Umbilical cord (tissue), 2 donors: ENCODE data around the gene NAA60. TPM values are rescaled to one million over a fixed set of nuclear protein-coding genes. Genes with fewer than 3 reads are reported as not detected.
"Not testable (repeated sequence)": the region's sequence is repeated elsewhere in the genome, so short reads cannot be mapped to it uniquely, and the experiment has no call there.

Experiments used
- DNase-seq: peaks from one replicate; pipeline ENCODE4 v3.0.0-alpha.2; 2015; ENCODE audit warnings: low spot score
- total RNA-seq: library from RNA; depleted of rRNA; stranded (reverse); fragments of >200 nt; gene quantifications from one replicate; pipeline ENCODE4 v1.2.3, GENCODE V29; 2014; ENCODE audit warnings: low replicate concordance; ENCODE audit not compliant: insufficient read depth

Gene NAA60
- total RNA-seq, 1 donor from 2014 or later, result 41.9 TPM

DNA sequence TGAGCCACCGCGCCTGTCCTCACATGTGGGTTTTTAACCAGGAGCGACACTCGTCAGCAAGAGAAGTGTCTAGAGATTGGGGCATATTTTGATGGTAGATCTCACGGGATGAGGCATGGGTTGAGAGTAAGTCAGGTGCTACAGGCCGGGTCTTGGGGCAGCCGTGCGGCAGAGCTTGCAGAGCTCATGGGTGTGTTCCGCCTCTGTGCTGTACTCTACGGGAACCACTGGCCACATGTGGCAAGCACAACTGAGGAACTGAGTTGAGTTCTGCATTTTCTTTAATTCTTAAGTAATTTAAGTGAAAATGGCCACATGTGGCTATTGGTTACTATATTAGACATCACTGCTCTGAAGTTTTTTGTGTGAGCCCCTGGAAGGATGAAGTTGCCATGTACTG is 66.9 kb downstream of the NAA60 start:
- DNase-seq, result no peak

DNA sequence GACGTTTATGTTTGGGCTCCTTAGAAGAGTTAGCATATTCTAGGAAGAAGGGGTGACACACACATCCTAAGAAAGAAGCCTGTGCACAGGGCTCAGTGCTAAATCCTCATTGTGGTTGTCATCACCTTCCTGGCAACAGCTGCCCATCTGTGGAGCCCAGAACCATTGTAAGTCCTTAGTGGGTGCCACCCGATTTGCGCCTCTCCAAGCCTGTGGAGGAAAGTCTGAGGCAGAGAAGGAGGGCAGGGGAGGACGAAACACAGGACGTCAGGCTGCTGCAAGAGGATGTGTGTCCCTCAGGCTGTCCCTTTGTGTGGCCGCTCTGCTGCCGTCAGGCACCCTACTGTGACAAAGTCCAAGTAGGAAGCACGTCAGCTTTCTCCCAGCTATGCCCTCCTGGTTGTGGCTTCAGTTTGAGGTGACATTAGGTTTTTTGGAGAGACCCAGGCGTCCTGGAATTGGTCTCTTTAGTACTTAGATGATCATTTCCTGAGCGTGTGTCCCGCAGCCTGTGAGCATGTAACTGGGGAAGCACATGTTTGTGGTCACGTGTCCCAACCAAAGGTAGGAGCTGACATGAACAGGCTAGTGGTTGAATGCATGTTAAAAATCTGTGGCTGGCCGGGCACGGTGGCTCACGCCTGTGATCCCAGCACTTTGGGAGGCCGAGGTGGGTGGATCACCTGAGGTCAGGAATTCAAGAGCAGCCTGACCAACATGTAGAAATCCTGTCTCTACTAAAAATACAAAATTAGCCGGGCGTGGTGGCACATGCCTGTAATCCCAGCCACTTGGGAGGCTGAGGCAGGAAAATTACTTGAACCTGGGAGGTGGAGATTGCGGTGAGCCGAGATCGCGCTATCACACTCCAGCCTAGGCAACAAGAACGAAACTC is 68.1 kb downstream of the NAA60 start:
- no peak for DNase-seq

DNA sequence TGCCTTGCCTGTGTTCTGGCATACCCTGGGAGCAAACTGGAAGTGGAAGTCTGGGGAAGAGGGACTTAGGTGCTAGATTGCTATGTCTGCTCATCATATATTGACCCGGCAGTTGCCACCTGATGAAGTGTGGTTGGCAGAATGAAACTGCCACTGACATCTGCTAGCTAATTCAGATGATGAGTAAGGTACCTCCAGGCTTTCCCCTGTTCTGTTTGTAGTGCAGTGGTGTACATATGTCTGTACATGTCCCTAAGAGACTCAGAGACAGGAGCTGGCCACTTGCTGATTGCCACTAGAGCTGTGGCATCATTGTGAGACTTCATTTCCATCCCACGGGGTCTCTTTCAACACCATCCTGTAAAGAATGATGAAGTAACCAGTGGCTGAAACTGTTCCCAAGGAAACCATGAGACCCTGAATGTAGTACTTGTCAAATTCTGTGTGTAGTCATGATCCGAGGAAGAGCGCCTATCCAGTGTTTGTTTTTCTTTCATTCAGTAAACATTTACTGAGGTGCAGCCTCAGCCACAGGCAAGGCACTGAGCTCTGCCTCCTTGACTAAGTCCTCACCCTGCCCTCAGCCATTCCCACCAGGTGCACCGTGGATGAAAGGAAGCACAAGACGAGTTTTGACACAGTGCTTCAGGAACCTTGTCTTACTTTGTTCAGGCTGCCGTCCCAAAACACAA is 70.6 kb downstream of the NAA60 start:
- DNase-seq, result no peak

DNA sequence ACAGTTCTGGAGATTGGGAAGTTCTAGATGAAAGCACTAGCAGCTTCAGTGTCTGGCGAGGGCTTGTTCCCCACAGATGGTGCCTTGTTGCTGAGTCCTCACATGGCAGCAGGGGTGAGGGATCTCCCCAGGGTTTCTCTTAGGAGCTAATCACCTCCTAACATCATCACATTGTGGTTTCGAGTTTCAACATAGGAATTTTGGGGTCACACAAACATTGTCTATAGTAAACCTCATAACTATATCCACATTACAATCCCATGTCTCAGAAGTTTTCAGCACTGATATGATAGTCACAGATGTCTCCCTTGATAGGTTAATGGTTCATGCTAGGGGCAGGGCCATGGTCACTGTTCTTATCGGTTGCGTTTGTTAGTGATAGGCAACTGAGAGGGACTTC is 71.1 kb downstream of the NAA60 start:
- DNase-seq, result no peak

DNA sequence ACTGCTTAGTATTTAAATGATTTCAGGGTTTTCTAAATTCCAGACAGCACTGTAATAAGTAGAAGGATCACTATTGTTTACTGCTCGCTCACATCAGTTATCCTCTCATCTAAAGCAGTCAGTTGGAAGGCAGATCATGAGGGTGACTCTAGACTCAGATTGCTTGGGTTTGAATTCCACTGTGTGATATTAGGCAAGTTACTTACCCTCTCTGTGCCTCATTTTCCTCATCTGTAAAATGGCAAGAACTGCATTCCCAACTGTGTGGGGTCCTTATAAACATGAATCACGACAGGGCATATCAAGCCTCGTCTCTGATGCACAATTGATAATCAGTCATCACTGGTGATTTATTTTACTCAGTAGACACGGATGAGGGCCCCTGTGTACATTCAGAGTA is 72.4 kb downstream of the NAA60 start:
- DNase-seq, result no peak

DNA sequence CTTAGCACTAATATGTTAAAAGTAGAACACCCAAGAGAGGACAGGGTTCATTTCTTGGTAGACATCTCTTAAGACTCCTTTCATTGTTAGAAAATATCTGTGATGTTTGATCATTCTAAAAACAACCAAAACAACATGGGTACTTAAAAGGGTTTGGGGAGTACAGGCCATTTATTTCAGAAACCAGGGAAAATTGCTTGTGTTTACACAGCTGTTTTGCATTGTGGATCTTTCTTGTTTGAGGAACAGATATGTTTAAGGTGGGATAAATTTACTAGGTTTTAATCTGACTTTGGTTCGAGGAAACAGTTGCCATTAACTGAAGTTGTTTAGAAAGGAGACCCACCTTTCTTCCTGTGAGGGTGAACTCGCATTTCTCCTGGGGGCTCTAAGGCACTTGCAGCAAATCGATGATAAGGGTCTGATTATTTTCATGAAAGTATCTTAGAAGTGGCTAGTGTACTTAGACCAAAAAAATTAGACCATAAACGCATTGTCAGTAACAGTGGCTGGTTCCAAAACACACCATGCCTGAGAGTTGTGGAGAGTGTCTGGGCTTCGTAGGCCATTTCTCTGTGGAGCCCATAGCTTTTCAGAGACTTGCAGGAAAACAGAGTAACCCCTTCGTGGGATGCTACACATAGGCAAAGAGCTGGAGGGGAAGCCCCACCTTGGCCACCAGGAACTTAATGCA is 75.0 kb downstream of the NAA60 start:
- DNase-seq, result no peak

DNA sequence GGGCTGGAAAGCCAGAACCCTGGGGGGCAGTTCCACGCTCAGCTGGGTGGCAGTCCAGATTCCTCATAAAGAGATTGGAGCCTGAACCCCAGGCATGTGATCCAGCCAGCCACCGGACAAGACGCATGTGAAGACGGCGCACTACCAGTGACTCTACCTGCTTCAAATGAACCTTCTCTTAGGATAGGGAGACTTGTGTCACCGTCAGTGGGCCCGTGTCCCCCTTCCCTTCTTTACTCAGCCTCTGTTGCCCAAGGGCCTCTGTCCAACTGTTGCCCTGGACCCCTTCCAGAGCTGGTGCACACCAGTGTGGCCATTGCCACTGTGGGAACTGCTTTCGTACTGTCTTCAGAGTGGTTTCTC is 75.5 kb downstream of the NAA60 start:
- DNase-seq, result no peak

DNA sequence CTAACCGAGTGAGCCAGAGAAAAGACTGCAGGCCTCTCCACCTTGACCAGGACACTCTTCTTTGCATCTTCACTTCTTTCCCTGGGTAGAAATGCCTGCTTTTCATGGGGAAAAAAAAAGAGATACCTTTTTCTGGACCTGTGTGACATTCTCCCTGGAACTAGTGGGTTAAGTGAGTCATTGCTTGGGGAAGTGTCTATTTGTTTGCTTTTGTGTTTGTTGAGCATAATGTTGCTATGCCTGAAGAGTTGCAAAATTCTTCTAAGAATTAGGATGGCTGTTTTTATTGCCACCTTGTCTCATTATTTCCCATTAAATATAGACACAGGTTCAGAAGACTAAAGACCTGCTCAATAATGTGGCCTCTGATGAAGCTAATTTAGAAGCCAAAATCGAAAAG is 76.1 kb downstream of the NAA60 start:
- DNase-seq, result no peak

DNA sequence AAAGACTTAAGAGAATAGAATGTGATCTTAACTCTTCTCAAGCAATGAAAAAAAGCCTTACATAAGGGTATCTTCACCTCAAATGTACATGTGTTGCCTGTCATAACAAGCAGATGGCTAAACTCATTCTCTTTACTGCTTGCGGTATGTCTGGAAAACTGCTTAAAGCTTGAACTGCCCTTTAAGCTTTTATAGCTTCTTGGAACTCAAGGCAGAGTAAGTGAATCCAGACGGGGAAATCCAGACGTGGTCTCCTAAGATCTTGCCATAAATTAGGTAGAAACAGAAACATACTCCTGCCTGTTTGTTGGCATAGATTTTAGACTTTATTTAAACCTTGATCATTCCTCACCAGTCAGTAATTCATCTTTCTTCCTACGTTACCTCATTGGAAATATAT is 76.9 kb downstream of the NAA60 start:
- peak; percentile 98 for DNase-seq

DNA sequence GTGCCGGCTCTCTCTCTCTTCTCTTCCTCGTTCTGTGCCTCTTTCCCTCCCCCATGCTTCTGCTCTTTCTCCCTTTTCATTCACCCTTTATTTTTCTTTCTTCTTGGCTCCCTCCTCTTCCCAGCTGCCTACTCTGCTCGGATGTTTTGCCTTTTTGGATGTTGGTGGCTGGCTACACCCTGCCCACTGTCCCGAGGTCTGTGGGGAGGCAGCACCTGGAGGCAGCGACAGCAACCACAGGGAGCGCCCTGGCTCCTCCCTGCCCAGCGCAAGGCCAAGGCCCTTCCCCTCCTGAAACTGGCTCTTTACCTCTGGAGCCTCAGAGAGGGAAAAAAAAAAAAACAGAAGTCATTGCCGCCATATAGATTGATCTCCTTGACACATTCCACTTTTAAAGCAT is 77.4 kb downstream of the NAA60 start:
- no peak for DNase-seq

DNA sequence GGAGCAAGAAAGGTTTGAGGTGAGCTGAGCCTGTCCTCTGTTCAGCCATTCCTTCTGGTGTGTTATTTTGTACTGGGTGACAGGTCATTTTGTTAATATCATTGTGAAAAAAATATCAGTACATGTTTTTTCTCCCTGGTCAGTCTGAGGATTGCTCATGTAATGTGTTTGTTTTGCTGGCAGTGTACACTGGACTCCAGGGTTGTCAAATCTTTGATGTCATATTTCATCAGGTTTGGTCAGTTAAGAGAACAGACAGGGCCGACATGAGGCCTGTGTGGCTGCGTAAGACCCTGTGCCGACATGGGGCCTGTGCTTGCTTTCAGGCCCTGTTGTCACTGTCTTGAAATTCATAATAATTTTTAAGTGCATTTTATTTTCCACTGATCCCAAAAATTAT is 79.8 kb downstream of the NAA60 start:
- DNase-seq, result no peak

DNA sequence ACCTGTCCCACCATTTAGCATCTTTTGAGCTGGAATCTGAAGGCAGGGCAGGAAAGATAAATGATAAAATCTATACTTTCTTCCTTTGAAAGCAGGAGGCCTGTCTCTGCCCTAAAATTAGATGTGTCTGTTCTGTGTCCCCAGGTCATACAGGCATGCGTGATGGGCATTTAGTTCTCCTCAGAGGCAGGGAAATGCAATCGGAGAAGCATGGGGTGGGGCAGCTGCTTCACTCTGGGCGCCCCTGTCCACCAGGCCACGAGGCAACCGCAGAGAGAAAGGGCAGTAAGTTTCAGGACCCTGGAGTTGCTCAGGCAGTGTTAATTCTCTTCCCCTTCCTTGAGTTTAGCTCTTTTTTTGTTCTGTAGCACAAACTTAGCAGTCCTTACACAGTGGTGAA is 82.5 kb downstream of the NAA60 start:
- DNase-seq, result no peak

DNA sequence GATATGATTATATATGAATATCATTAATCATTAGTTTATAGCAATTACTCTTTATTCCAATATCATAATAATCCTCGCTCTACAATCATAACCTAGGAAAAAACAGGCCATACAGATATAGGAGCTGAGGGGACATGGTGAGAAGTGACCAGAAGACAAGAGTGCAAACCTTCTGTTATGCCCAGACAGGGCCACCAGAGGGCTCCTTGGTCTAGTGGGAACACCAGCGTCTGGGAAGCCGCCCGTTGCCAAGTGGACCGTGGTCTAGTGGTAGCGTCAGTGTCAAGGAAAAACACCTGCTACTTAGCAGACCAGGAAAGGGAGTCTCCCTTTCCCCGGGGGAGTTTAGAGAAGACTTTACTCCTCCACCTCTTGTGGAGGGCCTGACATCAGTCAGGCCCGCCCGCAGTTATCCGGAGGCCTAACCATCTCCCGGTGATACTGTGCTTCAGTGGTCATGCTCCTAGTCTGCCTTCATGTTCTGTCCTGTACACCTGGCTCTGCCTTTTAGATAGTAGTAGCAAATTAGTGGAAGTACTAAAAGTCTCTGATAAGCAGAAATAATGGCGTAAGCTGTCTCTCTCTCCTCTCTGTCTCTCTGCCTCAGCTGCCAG is 83.8 kb downstream of the NAA60 start:
- DNase-seq, result not testable (repeated sequence)

DNA sequence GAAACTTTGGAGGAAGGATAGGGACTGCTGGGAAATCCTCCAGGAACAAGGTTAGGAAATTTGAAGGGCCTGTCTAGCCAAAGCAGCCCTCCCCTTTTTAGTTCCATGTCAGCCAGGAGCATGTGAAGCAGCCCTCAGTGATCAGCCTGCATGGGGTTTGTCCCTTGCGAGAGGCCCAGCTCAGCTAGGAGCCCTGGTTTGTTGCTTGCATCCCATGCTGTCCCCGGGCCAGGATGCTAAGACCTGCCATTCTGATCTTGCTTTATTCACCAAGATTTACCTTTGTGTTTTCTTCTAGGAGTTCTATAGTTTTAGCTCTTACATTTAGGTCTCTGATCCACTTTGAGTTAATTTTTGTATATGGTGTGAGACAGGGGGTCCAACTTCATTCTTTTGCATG is 84.9 kb downstream of the NAA60 start:
- no peak for DNase-seq

DNA sequence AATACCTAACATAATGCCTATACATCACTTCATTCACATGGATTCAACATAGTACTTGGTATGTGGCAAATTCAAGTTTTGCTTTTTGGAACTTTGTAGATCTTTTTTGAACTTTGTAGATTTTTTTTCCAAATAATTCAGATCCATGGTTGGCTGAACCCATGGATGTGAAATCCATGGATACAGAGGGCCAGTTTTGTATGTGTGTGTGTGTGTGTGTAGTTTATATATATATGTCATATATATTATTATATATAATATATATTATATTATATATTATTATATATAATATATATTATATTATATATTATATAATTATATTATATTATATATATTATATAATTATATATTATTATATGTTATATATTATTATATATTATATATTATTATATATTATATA is 85.7 kb downstream of the NAA60 start:
- no peak for DNase-seq

DNA sequence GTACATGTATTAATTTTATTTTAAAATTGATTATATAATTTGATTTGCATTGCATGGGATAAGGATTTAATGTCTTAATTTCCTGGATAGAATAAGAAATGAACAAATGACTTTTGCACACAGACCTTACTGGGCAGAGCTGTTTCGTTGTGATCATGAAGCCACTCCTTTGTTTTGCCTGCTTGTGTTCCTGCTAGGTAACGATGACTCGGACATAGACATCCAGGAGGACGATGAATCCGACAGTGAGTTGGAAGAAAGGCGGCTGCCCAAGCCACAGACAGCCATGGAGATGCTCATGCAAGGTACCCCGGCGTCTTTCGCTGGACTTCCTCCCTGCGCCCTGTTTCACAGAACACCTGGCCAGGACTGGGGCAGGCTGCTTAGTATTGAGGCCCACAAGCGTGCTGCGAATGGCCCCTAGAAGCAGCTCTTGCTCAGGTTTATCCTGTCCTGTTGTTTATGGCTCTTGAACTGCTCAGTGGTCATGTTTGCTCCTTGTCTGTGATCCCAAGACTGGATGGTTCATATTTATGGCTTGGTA is 87.0 kb downstream of the NAA60 start:
- no peak for DNase-seq

DNA sequence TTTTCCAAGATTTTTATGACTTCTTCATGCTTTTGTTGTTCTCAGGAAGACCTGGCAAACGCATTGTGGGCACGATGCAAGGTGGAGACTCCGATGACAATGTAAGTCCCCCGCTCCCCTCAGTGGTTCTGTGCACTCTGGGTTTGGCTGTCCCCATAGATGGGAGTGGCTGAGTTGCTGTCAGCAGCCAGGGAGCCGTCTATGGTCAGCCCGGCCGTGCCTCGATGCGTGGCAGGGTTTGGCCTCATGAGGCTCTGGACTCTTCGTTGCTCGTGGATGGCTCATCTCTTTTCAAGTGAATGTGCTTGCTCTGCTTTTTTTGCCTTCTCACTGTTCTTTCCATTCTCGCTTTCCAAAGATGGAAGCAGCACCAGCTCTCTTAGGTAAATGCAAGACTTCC is 89.3 kb downstream of the NAA60 start:
- no peak for DNase-seq

DNA sequence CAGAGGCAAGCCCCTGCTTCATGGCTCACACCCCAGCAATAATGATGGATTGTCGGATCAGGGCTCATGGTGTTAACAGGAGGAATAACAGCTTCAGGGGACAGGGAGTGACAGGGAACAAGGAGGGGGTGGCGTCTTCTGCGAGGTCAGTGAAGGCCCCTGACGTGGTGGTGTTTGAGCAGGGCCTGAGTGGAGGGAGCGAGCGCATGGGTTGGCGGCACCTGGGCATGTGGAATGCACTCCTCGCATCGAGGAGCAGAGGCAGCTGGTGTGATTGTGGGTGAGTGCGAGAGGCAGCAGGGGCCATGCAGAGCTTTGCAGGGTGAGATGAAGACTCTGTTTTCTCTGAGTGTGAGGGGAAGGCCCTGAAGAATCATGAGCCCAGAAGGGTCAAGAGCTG is 90.6 kb downstream of the NAA60 start:
- DNase-seq, result no peak

DNA sequence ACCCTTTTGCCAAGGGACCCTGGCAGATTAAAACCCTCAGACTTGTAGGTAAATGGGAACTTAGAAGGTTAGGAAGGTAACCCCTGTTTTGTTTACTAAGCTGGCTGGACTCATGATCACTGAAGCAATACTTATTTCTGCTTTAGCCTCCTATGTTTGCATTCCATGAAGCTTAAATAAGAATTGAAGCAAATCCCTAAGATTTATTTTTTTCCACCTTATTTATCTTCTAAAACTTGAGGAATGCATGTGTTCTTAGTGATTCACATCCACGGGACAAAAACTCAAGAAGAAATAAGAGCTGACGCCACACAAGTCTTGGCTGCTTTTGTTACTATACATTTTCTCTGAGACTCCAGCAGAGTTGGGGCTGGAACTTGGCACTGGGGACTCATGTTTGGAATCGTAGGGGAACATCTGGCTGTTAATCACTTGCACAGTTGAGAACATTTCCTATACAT is 92.8 kb downstream of the NAA60 start:
- no peak for DNase-seq
